Esophagus muscularis mucosa (tissue), 4 donors: ENCODE measurements around the gene CLP1. TPM values are rescaled to one million over a fixed set of nuclear protein-coding genes. Genes with fewer than 3 reads are reported as not detected.

Experiments
- DNase-seq: peaks from one replicate; pipeline ENCODE4 v3.0.0-alpha.2; 2017; ENCODE audit errors: extremely low spot score
- H3K27ac ChIP-seq, 4 donors: fragments of 200-600 bp; sonication (generic); replicated peaks in 1 of 4; 1 replicate in 3 of 4; 2 replicates in 1 of 4; pipeline ENCODE4 v1.5.1; 2016 to 2019; ENCODE audit warnings: mild to moderate bottlenecking in 1 of 4
- H3K27me3 ChIP-seq, 4 donors: fragments of 200-600 bp; sonication (generic); one replicate each; pipeline versions ENCODE4 v1.5.1 to v1.6.0; 2016 to 2019
- H3K36me3 ChIP-seq, 4 donors: fragments of 200-600 bp; sonication (generic); one replicate each; pipeline ENCODE4 v1.5.1; 2016 to 2019
- H3K4me1 ChIP-seq, 4 donors: fragments of 200-600 bp; sonication (generic); one replicate each; pipeline ENCODE4 v1.5.1; 2016 to 2019
- H3K4me3 ChIP-seq, 4 donors: fragments of 200-600 bp; sonication (generic); 1 replicate in 2 of 4; 2 replicates in 2 of 4; pipeline ENCODE4 v1.5.1; 2016 to 2019; ENCODE audit warnings: mild to moderate bottlenecking in 4 of 4, moderate library complexity in 1 of 4
- H3K9me3 ChIP-seq, 4 donors: fragments of 200-600 bp; sonication (generic); 1 replicate in 3 of 4; 2 replicates in 1 of 4; pipeline ENCODE4 v1.5.1; 2016 to 2019
- CTCF ChIP-seq, 3 experiments: fragments of 200-600 bp in 2 of 3; fragments of 450-650 bp in 1 of 3; sonication (generic) in 2 of 3; IDR thresholded peaks; one replicate each; pipeline ENCODE4 v1.5.1; 2017 to 2019; ENCODE audit warnings: antibody characterized with exemption in 3 of 3, mild to moderate bottlenecking in 2 of 3, moderate library complexity in 1 of 3
- EP300 ChIP-seq: sonication (generic); formaldehyde crosslinking; IDR thresholded peaks from one replicate; pipeline ENCODE4 v1.6.1; 2017; ENCODE audit warnings: antibody characterized with exemption
- POLR2A ChIP-seq: fragments of 450-650 bp; IDR thresholded peaks from one replicate; pipeline ENCODE4 v1.6.1; 2017; ENCODE audit warnings: antibody characterized with exemption, moderate library complexity, mild to moderate bottlenecking, low read depth
- POLR2AphosphoS5 ChIP-seq, 2 donors: sonication (generic); formaldehyde crosslinking; IDR thresholded peaks; one replicate each; pipeline ENCODE4 v1.6.1; 2017; ENCODE audit warnings: antibody characterized with exemption in 2 of 2
- WGBS: methylation state at CpG from one replicate; pipeline ENCODE4 v1.1.5; 2018; 5-methylcytosine and 5-hydroxymethylcytosine counted together
- intact Hi-C: fragments of 100-400 bp; cut with DNase I; formaldehyde crosslinking; loops from one replicate; pipeline ENCODE4 v1.15.1; 2023
- total RNA-seq, 4 donors: library from RNA; depleted of rRNA; stranded (reverse); fragments of >200 nt; gene quantifications; one replicate each; pipeline versions ENCODE4 v1.1.0 to v1.2.1, GENCODE V29; 2016

Gene CLP1
- total RNA-seq, 4 donors from 2014 or later: 8.3 to 18.1 (median 14.7) TPM

GRCh38 chr11:57616595-57616994 is 41.0 kb upstream of the CLP1 start:
- 60% methylated on average over 2 of the region's 3 CpGs for WGBS
- intact Hi-C loops: no loop called here

GRCh38 chr11:57618438-57618837 is 39.1 kb upstream of the CLP1 start:
- DNase-seq: no peak
- no peak overlapping the region for H3K4me3 ChIP-seq
- no peak overlapping the region for H3K27ac ChIP-seq
- H3K36me3 ChIP-seq: peaks cover 18 to 35% (median 33%) of the 10 kb centered on the region in 4 donors
- intact Hi-C loops: no loop called here
- no peak for TF ChIP-seq POLR2A
- TF ChIP-seq CTCF (IDR thresholded peaks at IDR 0.05): no peak
- 80% methylated on average over 2 of the region's 2 CpGs for WGBS
- H3K27me3 ChIP-seq: no peaks in the 10 kb centered on the region
- no peaks in the 10 kb centered on the region for H3K9me3 ChIP-seq
- H3K4me1 ChIP-seq: no peaks in the 10 kb centered on the region

More at GRCh38 chr11:57616595-57616994, 41.0 kb upstream of the CLP1 start:
- Histone ChIP-seq H3K4me3 (no peak overlapping the region), H3K27me3 (no peaks in the 10 kb centered on the region), H3K4me1 (no peaks in the 10 kb centered on the region), H3K9me3 (no peaks in the 10 kb centered on the region), H3K27ac (no peak overlapping the region), H3K36me3 (peaks cover 33 to 54% (median 51%) of the 10 kb centered on the region in 4 donors)
- DNase-seq: no peak
- TF ChIP-seq EP300: no peak
- no peak for TF ChIP-seq POLR2A
- no peak for TF ChIP-seq CTCF (IDR thresholded peaks at IDR 0.05)
- no peak for TF ChIP-seq POLR2AphosphoS5 (IDR thresholded peaks at IDR 0.05)

- no peak overlapping the region for H3K4me3 ChIP-seq
- no peaks in the 10 kb centered on the region for H3K27me3 ChIP-seq
- intact Hi-C loops: no loop called here
- H3K36me3 ChIP-seq: peaks cover 9 to 26% (median 24%) of the 10 kb centered on the region in 4 donors
- H3K9me3 ChIP-seq: no peaks in the 10 kb centered on the region
- DNase-seq: no peak
- no peak for TF ChIP-seq CTCF (IDR thresholded peaks at IDR 0.05)
- TF ChIP-seq POLR2AphosphoS5 (IDR thresholded peaks at IDR 0.05): no peak
- TF ChIP-seq POLR2A: no peak
- TF ChIP-seq EP300: no peak
- H3K4me1 ChIP-seq: no peaks in the 10 kb centered on the region
- no peak overlapping the region for H3K27ac ChIP-seq
- 91% methylated on average over 2 of the region's 2 CpGs for WGBS
Observed at GRCh38 chr11:57619331-57619730, 38.2 kb upstream of the CLP1 start.

- Histone ChIP-seq H3K4me3 (no peak overlapping the region), H3K9me3 (no peaks in the 10 kb centered on the region), H3K27ac (no peak overlapping the region), H3K27me3 (no peaks in the 10 kb centered on the region), H3K4me1 (no peaks in the 10 kb centered on the region), H3K36me3 (peaks cover 5 to 15% (median 13%) of the 10 kb centered on the region in 4 donors)
- no peak for DNase-seq
- intact Hi-C loops: no loop called here
- no peak for TF ChIP-seq CTCF (IDR thresholded peaks at IDR 0.05)
- no peak for TF ChIP-seq POLR2AphosphoS5 (IDR thresholded peaks at IDR 0.05)
- TF ChIP-seq POLR2A: no peak
- TF ChIP-seq EP300: no peak
Observed at GRCh38 chr11:57620467-57620866, 37.1 kb upstream of the CLP1 start.

GRCh38 chr11:57622263-57622662 is 35.3 kb upstream of the CLP1 start:
- no peak for TF ChIP-seq EP300
- TF ChIP-seq POLR2A: no peak
- no peak for TF ChIP-seq CTCF (IDR thresholded peaks at IDR 0.05)
- TF ChIP-seq POLR2AphosphoS5 (IDR thresholded peaks at IDR 0.05): no peak
- 34% methylated on average over 3 of the region's 3 CpGs for WGBS
- H3K27ac ChIP-seq: no peak overlapping the region

More at GRCh38 chr11:57622263-57622662, 35.3 kb upstream of the CLP1 start:
- no peaks in the 10 kb centered on the region for H3K4me1 ChIP-seq
- H3K36me3 ChIP-seq: peaks cover 0 to 5% (median 4%) of the 10 kb centered on the region in 4 donors
- no peak overlapping the region for H3K4me3 ChIP-seq
- no peaks in the 10 kb centered on the region for H3K27me3 ChIP-seq
- intact Hi-C loops: no loop called here
- DNase-seq: no peak
- H3K9me3 ChIP-seq: no peaks in the 10 kb centered on the region
